Measurements from ENCODE around the gene TMEM87B. TPM values are rescaled to one million over a fixed set of nuclear protein-coding genes. Genes with fewer than 3 reads are reported as not detected.

The TMEM87B gene
- total and polyA plus RNA-seq, 11 donors: 3.1 to 18.5 (median 7.9) TPM

DNA sequence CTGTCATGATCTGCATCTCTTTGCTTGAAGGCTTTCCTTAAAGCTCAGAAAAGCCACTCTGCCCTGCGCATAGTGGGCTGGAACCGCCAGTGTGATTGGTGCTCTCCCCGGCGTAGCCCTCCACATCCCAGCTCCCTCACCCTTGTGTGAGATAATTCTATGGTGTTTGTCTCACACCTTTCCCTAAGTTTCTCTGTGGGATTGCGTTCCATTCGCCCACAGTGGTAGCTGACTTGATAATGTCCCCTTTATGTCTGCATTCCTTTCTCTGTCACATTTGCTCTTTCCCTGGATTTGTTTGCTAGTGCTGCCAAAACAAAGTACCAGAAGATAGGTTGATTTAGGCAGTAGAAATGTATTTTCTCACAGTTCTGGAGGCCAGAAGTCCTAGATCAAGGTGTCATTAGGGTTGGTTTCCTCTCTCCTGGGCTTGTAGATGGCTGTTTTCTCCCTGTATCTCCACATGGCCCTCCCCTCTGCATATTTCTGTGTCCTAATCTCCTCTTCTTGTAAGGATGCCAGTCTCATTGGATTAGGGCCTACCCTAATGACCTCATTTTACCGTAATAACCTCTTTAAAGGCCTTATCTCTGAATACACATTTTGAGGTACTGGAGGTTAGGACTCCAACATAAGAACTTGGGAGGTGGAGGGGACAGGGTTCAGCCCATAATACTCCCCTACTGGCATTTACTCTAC, 7.4 kb upstream of the TMEM87B start:
- H3K27ac ChIP-seq: peak overlapping the region in 10 of 12 donors; percentile 20 to 84 (median 62)
- no peaks in the 10 kb centered on the region for H3K36me3 ChIP-seq
- no peak for TF ChIP-seq POLR2A (IDR thresholded peaks at IDR 0.05)
- TF ChIP-seq, protein P1, sequence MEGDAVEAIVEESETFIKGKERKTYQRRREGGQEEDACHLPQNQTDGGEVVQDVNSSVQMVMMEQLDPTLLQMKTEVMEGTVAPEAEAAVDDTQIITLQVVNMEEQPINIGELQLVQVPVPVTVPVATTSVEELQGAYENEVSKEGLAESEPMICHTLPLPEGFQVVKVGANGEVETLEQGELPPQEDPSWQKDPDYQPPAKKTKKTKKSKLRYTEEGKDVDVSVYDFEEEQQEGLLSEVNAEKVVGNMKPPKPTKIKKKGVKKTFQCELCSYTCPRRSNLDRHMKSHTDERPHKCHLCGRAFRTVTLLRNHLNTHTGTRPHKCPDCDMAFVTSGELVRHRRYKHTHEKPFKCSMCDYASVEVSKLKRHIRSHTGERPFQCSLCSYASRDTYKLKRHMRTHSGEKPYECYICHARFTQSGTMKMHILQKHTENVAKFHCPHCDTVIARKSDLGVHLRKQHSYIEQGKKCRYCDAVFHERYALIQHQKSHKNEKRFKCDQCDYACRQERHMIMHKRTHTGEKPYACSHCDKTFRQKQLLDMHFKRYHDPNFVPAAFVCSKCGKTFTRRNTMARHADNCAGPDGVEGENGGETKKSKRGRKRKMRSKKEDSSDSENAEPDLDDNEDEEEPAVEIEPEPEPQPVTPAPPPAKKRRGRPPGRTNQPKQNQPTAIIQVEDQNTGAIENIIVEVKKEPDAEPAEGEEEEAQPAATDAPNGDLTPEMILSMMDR (IDR thresholded peaks at IDR 0.05): no peak
- H3K4me1 ChIP-seq: peaks cover 0 to 24% (median 9%) of the 10 kb centered on the region in 12 donors
- DNase-seq: no peak
- peak; percentile 85 to 92 (median 86) for ATAC-seq
- 51 to 62% (median 59%) methylated on average over 7 of the region's 7 CpGs for WGBS, 4 donors
- H3K9me3 ChIP-seq: peaks cover 0 to 22% (median 9%) of the 10 kb centered on the region in 12 donors
- no peaks in the 10 kb centered on the region for H3K27me3 ChIP-seq
- H3K4me3 ChIP-seq: no peak overlapping the region
- intact Hi-C loops (cut with DNase I): loop anchor here in 8 of 10 donors (1.0 to 10.0 kb wide), 6 partner anchors 93 to 161 kb away; partner anchors contain the start of gene MERTK (in 5 of the 8)

DNA sequence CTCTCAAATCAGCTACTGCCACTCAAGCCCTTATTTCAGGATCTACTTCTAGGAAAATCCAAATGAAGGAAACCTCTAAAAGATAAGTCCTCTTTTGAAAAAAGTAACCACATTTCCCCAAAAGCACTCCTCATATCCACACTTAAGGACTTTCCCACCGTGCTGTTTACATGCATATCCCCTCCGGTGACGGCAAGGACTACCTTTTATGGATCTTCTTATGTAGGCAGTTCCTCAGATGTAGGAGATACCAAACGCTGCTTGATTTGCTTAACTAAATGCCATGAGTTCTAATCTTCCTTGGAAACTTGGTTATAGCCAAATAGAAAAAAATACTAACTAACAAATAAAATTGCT, 6.9 kb upstream of the TMEM87B start:
- 33 to 56% (median 49%) methylated on average over 4 of the region's 4 CpGs for WGBS, 4 donors
- DNase-seq (no peak), ATAC-seq (no peak)
- Histone ChIP-seq H3K4me3 (no peak overlapping the region), H3K9me3 (peaks cover 0 to 22% (median 9%) of the 10 kb centered on the region in 12 donors), H3K27ac (peak overlapping the region in 8 of 12 donors; percentile 30 to 84 (median 68)), H3K36me3 (no peaks in the 10 kb centered on the region), H3K4me1 (peaks cover 0 to 24% (median 9%) of the 10 kb centered on the region in 12 donors), H3K27me3 (no peaks in the 10 kb centered on the region)
- intact Hi-C loops (cut with DNase I): loop anchor here in 8 of 10 donors (1.0 to 10.0 kb wide), 6 partner anchors 93 to 161 kb away; partner anchors contain the start of gene MERTK (in 5 of the 8)
- TF ChIP-seq POLR2A (IDR thresholded peaks at IDR 0.05): no peak
- TF ChIP-seq, protein P1 (IDR thresholded peaks at IDR 0.05): no peak

DNA sequence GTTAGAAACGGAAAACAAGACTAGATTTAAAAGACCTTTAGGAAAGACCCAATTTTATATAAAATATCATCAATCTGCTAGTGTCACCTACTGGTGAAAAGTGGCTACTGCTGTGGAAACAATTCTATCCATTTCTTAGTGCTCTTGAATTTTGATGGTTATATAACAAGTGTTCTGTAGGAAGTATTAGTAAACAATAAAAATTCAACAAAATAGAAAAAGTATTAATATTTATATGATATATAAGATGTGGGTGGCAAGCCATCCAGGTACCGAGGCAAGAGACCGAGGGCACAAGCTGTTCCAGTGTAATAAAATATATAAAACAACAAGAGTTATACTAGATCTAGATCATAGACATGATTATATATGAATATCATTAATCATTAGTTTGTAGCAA, 6.2 kb upstream of the TMEM87B start:
- 26 to 36% (median 28%) methylated on average over 3 of the region's 3 CpGs for WGBS, 4 donors
- H3K9me3 ChIP-seq: peaks cover 0 to 19% (median 9%) of the 10 kb centered on the region in 12 donors
- no peaks in the 10 kb centered on the region for H3K27me3 ChIP-seq
- peak; percentile 39 to 78 (median 71) for ATAC-seq
- DNase-seq: no peak
- H3K36me3 ChIP-seq: no peaks in the 10 kb centered on the region
- intact Hi-C loops (cut with DNase I): loop anchor here in 9 of 10 donors (1.0 to 10.0 kb wide), 6 partner anchors 94 to 162 kb away; partner anchors contain the start of gene MERTK (in 5 of the 9)
- peaks cover 0 to 31% (median 14%) of the 10 kb centered on the region in 12 donors for H3K4me1 ChIP-seq
- TF ChIP-seq, protein P1 (IDR thresholded peaks at IDR 0.05): peak; percentile 78 to 98 (median 84)
- no peak for TF ChIP-seq POLR2A (IDR thresholded peaks at IDR 0.05)
- H3K27ac ChIP-seq: peak overlapping the region in 1 of 12 donors; percentile 27
- H3K4me3 ChIP-seq: no peak overlapping the region

DNA sequence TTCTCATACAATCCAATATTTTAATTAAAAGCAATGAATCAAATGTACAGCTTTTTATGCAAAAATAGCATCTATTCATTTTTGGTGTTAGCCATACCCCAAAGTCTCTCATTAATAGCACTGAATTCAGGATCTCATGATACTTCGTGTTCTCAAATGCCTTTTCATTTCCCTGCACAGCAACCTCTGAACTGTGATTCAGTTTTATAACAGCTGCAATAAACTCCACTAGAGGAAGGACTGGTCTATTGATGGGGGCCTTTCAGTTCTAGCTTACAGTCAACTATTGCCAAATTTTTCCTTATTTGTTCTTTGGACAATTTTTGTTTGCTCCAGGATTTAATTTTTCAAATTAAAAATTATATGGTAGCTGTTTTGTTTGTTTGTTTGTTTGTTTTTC, 4.8 kb upstream of the TMEM87B start:
- Histone ChIP-seq H3K27me3 (no peaks in the 10 kb centered on the region), H3K27ac (no peak overlapping the region), H3K9me3 (peaks cover 0 to 8% (median 3%) of the 10 kb centered on the region in 12 donors), H3K4me3 (no peak overlapping the region), H3K36me3 (no peaks in the 10 kb centered on the region), H3K4me1 (peaks cover 0 to 32% (median 15%) of the 10 kb centered on the region in 12 donors)
- intact Hi-C loops (cut with DNase I): loop anchor here in 5 of 10 donors (10.0 kb wide), 2 partner anchors 204 to 224 kb away; partner anchors contain the start of genes ZC3H8 (in 3 of the 5) and ZC3H6 (in 2 of the 5)
- ATAC-seq (no peak), DNase-seq (no peak)
- 89 to 98% (median 94%) methylated on average over 1 of the region's 1 CpG for WGBS, 4 donors
- no peak for TF ChIP-seq POLR2A (IDR thresholded peaks at IDR 0.05)
- TF ChIP-seq, protein P1 (IDR thresholded peaks at IDR 0.05): no peak

All from heart left ventricle (tissue), 16 donors.